GM23248 (cell line): ENCODE data around the gene ROCK2.

Source experiments
- EZH2 ChIP-seq: fragments of 200-600 bp; sonication (generic); IDR thresholded peaks from 2 replicates; pipeline ENCODE4 v1.6.1; 2018; ENCODE audit warnings: antibody characterized with exemption, mild to moderate bottlenecking; ENCODE audit not compliant: insufficient read depth, poor library complexity, severe bottlenecking
- EZH2phosphoT487 ChIP-seq: fragments of 200-600 bp; sonication (generic); IDR thresholded peaks from 2 replicates; pipeline ENCODE4 v1.6.1; 2018; ENCODE audit warnings: antibody characterized with exemption, moderate library complexity, mild to moderate bottlenecking, low read depth; ENCODE audit not compliant: insufficient read depth

DNA sequence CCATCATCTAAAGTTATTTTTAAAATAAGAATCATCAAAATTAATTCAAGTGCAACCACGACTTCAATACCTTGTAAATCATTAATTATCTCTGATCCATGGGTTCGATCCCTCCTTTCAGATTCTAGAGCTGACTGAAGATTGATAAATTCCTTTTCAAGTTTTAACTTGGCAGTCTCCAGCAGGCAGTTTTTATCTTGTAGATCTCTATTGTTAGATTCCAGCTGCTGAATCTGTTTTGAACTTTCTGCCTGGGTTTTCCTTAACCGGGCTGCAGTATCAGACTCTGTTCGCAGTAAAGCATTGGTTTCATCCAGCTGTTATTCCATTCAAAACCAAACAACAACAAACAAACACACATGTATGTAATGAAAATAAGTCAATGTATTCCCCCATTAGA lies 129.7 kb downstream of the ROCK2 start:
- TF ChIP-seq EZH2 = no peak
- no peak for TF ChIP-seq EZH2phosphoT487
